OCI-LY1 (cell line): Measurements from ENCODE around the gene TOM1L2.

Experiments used
- EZH2 ChIP-seq: fragments of 200-600 bp; sonication (generic), shearing (Covaris generic); IDR thresholded peaks from 2 replicates; pipeline ENCODE4 v1.8.0; 2017; ENCODE audit warnings: borderline replicate concordance, mixed run types, mild to moderate bottlenecking, antibody characterized with exemption, low read length, moderate library complexity, mixed read lengths
- TF ChIP-seq, protein P1 (sequence below): fragments of 200-600 bp; sonication (generic), shearing (Covaris generic); IDR thresholded peaks from 2 replicates; pipeline ENCODE4 v1.5.1; 2017; ENCODE audit warnings: mild to moderate bottlenecking, antibody characterized with exemption, low read length, moderate library complexity, mixed read lengths

DNA sequence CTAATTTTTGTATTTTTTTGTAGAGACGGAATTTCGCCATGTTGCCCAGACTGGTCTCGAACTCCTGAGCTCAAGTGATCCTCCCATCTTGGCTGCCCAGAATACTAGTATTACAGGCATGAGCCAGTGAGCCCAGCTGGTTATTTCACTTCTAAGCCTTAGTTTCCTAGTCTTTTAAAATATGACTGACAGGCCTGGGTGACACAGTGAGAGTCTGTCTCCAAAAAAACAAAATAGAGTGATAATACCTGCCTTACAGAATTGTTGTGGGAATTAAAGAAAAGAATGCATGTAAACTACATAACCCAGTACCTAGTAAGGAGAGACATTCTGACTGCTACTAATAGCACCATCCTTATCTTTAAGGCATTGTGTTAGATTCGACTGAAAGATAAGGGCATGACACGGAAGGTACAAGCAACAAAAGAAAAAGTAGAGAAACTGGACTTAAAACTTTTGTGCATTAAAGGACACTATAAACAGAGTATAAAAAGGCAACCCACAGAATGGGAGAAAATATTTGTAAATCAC lies 11.6 kb downstream of the TOM1L2 start:
- TF ChIP-seq, protein P1, sequence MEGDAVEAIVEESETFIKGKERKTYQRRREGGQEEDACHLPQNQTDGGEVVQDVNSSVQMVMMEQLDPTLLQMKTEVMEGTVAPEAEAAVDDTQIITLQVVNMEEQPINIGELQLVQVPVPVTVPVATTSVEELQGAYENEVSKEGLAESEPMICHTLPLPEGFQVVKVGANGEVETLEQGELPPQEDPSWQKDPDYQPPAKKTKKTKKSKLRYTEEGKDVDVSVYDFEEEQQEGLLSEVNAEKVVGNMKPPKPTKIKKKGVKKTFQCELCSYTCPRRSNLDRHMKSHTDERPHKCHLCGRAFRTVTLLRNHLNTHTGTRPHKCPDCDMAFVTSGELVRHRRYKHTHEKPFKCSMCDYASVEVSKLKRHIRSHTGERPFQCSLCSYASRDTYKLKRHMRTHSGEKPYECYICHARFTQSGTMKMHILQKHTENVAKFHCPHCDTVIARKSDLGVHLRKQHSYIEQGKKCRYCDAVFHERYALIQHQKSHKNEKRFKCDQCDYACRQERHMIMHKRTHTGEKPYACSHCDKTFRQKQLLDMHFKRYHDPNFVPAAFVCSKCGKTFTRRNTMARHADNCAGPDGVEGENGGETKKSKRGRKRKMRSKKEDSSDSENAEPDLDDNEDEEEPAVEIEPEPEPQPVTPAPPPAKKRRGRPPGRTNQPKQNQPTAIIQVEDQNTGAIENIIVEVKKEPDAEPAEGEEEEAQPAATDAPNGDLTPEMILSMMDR = no peak
- TF ChIP-seq EZH2 = no peak
